ENCODE results near the gene MGLL.

The MGLL gene

DNA sequence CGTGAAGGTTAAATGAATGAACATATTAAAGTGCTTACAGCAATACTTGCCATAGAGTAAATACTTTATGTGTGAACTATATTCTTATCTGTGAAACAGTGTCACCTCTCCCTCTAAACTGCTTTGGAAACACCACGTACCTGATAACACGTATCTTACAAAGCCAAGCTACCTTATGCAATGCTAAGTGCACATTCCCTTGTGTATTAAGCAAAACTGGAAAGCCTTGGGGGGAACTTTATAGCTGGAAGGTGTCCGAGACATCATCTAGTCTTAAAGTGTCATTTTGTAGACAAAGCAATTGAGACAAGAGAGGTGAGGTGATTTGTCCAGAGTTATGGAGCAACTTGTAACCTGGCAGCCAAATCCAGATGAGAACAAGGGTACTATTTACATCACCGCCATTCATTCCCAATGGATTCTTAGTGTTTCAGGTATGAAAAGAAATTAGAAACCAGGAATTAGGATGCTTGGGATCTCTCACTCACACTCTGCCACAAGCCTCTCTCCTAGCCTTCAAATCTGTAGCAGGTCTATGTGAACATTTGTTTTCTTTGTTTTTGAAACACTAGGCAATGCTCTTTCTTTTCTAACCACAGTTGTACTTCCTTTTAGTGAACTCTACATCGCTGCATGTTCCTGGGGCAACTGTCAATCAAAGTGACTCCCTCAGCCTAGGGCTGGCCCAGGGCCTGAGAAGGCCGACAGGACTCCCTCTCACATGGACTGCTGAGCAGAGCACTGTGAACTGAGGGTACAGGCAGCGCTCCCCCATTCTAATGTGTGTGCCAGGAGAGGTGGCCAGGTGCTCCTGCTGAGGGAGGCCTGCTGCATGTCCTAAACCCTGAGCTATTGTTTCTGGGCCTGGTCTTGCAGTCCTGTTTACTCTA, 13.9 kb upstream of the MGLL start:
- no peak for DNase-seq (ENCODE audit: low read depth in 2 of 2)

DNA sequence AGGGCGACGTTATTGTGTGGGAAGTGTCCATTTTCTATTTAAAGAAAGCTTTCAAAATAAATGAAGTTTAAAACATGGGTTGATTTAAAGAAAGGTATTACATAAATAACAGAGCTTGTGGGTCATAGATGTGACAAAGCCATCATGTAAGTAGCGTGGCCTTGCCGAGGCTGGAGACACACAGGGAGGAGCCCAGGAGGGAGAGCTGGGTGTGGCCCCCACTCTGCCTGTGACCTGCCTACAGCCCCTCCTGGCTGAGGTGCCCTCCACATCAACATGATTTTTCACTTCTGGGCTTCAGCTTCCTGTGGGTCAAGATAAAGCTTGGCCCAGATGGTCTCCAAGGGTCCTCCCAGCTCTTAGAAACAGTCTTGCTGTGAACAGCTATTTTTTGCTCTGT, 12.5 kb upstream of the MGLL start:
- DNase-seq (ENCODE audit: low read depth in 2 of 2) = no peak

GRCh38 chr3:127833281-127834032, 11.1 kb upstream of the MGLL start:
- DNase-seq (ENCODE audit: low read depth in 2 of 2) = no peak

GRCh38 chr3:127831723-127832172, 9.4 kb upstream of the MGLL start:
- DNase-seq (ENCODE audit: low read depth in 2 of 2) = no peak

DNA sequence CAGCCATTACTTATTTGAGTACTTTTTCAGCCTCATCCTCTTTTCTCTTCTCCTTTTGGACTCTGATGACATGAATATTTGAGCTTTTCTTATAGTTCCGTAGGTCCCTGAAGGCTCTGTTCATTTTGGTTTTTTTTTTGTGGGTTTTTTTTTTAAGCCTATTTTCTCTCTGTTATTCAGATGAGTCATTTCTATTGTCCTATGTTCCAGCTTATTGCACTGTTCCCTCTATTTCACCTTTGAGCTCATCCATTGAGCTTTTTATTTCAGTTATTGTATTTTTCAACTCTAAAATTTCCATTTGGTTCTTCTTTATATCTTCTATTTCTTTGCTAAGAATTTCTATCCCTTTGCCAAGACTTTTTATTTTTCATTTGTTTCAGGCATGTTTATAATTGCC, 7.2 kb upstream of the MGLL start:
- DNase-seq (ENCODE audit: low read depth in 2 of 2) = no peak

GRCh38 chr3:127827808-127828207, 5.5 kb upstream of the MGLL start:
- no peak for DNase-seq (ENCODE audit: low read depth in 2 of 2)

- DNase-seq (ENCODE audit: low read depth in 2 of 2) = no peak
These were observed 3.4 kb upstream of the MGLL start for GRCh38 chr3:127825756-127826155.

GRCh38 chr3:127824151-127824825, 2.0 kb upstream of the MGLL start:
- no peak for DNase-seq (ENCODE audit: low read depth in 2 of 2)

DNA sequence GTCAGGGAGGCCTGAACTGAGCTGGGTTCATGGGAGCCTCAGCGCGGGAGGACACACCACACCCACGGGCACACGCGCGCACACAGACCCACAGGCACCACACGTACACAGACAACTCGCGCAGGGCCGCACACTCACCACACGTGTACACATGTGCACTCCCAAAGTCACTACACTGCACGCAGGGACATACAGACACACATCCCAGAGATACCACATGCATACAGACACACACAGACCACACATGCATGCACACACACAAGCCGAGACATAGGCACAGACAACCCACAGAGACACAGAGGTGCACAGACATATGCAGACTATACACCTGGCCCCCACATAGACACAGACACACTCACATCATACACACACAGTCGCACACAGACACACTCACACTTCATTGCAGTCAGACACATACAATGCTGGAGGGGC, 1.1 kb upstream of the MGLL start:
- DNase-seq (ENCODE audit: low read depth in 2 of 2) = no peak

DNA sequence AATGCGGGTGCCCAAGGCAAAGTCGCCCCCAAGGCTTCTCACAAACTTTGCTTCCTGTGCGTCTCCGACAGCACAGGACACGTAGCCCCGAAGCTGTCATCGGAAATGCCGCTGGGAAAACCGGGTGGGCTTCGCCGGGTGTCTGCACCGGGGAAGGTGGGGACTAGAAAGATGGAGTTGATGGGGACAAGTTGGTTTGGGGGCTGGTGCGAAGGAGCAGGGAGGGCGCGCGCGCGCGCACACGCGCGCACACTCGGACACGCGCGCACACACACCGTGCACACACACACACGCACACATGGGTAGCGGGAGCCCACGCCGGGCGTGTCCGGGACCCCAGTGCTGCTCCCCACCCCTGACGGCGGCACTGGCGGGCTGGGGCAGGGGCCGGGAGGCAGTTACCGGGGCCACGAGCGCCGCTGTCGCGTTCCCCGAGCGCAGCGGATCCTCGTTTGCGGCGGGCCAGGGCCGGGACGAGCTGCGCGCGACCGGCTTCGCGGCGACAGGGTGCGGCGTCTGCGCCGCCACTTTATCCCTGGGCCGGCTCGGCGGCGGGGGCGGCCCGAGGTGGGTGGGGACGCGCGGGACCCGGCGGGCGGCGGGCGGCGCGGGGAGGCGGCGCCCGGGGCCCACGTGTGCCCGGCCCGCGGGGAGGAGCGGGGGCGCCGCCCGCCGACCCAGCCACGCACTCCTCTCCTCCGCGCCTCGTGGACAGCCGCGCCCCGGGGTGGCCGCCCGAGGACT, 539 bp upstream of the MGLL start:
- DNase-seq (ENCODE audit: low read depth in 2 of 2) = no peak

DNA sequence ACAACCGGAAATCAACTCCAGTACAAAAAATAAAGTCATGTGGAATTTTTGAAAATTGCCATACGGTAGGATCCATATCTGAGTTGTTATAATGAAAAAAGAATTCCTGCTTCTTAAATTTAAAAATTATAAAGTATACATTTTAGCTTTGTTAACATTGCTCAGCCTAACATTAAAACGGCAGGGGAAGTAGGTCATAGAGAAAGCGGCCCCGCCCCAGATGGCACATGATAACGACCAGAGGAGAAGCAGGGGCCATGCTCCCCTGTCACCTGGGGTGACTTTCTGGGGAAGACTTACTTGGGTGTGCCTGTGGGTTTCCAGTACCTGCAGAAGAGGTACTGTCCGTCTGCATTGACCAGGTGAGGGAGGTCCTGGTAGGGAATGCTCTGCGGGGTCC, 921 bp downstream of the MGLL start:
- DNase-seq (ENCODE audit: low read depth in 2 of 2) = no peak

DNA sequence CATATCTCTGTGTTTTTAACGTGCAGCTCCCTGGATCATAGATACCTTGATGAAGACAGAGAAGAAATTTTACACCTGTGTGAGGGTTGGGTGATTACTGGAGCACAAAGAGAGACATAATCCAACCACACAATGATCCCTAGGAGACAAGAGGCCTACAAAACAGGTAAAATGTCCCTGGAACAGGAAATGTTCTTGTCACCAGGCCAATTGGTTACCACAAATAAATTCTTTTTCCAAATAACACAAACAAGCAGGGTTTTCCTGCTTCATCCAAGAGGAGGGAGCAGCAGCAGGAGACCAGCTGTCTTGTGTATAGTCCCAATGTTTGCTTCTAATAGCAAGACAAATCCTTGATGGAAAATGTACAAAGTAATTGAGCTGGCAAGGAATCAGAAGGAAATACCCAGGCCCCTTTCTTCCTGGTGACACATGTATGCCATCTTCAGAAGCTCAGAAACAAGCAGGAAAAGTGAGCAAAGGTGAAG, 1.4 kb downstream of the MGLL start:
- no peak for DNase-seq (ENCODE audit: low read depth in 2 of 2)

- DNase-seq (ENCODE audit: low read depth in 2 of 2) = no peak
These were observed 2.0 kb downstream of the MGLL start for GRCh38 chr3:127820221-127820825.

DNA sequence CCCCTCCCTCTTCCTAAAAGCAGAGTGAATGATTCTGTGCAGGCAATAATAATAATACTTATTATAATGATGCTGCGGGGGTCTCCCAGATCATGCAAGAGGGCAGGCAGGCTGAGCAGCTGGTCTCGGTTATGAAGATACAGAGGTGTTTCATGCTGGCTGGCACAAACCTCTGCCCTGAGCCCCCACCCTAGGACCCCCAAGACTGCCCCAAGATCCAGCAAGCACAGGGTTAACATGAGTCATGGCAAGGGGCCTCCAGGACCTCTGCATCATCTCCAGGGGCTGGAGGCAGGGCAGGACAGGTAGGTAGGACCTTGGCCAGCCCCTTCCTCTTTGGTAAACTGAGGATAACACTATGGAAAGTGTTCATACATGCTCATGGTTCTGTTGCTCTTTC, 2.7 kb downstream of the MGLL start:
- DNase-seq (ENCODE audit: low read depth in 2 of 2) = no peak

DNA sequence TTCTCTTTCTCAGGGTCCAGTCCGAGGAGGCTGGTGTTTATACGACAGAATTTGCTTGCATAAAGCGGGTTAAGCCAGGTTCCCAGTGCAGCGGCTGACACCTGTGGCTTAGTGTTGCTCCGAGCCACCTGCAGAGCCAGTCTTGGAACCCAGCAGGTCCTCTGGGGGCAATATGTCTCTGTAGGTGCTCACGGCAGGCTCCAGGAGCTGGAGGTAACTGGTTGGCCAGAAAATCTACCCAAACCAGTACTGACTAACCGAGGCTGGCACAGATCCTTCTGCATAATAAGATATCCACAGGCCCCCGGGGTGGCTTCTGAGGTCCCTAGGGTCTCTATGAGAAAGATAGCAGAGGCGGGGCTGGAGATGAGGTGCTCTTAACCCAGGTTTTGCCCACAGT, 3.2 kb downstream of the MGLL start:
- DNase-seq (ENCODE audit: low read depth in 2 of 2) = no peak

GRCh38 chr3:127817406-127817841, 4.9 kb downstream of the MGLL start:
- DNase-seq (ENCODE audit: low read depth in 2 of 2) = no peak

DNA sequence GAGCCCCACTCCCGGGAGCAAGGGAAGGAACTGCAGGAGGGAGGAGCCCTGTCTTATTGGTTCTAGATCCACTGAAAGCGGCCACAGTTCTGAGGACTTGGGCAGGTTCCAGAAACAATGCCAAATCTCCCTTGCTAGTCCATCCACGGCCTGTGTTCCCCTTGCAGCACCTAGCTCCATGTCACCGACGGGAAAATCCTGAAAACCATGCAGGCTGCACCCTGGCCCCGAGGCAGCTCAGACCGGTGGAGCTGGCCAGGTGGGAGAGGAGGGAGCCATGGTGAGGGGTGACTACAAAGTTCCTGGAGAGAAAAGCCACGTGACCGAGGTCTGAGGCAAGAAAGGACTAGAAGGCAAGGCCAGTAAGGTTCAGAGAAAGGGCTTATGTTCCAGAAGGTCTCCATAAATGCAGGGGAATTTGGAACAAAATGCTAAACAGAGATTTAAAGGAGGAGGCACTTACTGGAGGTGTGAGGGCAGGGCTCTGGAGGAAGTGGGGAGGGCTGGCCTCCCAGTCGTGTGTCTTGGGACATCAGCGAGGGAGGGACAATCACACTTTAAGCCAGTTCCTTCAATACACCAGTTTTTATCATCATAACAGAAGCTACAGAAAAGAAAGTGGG, 5.4 kb downstream of the MGLL start:
- no peak for DNase-seq (ENCODE audit: low read depth in 2 of 2)

DNA sequence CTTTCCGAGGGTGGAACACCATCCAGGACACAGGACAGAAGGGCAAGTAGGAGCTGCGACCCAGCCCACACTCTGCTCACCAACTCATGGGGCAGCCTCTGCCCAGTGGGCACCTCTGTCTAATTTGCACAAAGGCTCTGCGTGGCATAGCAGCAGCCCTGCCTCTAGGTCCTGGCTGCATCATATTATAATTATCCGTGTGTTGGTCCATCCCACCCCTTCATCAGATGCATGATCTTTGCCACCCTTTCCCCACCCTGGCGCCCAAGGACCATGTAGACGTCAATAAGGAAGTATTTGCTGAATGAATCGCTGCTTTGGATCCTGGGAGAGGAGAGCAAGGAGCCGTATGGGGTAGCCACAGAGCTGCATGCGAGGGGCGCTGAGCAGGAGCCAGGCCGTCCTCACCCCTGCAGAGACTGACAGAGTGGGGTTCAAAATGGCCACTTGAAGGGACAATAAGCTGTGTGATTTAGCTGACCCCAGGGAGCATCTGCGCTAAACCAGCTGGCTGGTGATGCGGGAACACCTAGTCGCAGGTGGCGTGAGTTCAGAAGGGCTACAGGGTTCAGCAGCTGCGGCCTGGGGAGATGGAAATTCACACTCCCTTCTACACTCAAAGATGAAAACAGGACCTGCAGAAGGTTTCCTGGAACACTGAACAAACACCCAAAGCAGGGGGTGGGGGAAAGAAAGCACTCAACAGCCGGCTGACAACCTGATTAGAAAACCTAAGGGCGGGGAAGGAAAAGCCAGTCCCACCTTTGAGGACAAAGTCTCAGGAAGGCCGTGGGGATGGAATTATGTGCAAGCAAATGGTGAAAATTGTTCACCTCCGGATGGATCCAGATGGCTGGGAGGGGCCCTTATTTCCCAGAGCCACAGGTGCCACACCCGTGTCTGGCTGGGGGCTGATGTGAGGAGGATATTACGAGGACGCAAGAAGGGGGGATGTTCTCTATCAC, 6.4 kb downstream of the MGLL start:
- no peak for DNase-seq (ENCODE audit: low read depth in 2 of 2)

- no peak for DNase-seq (ENCODE audit: low read depth in 2 of 2)
These were observed 7.3 kb downstream of the MGLL start for GRCh38 chr3:127815001-127815400.

Data from stimulated activated CD4-positive, alpha-beta T cell treated with anti-CD3 and anti-CD28 coated beads, Interleukin-15, amount 100 ng/mL, for 48 hours (primary cell).